H1 (cell line): ENCODE data around the gene CDH12. TPM values are rescaled to one million over a fixed set of nuclear protein-coding genes. Genes with fewer than 3 reads are reported as not detected.

Experiments
- POU5F1 ChIP-seq: IDR thresholded peaks from 2 replicates; pipeline ENCODE4 v1.6.1; 2011; ENCODE audit warnings: low read depth, mild to moderate bottlenecking, low read length, moderate library complexity
- RAD21 ChIP-seq, 2 experiments: IDR thresholded peaks in 1 of 2; conservative IDR thresholded peaks in 1 of 2; 2 replicates each; pipeline ENCODE4 v1.6.1; 2011; ENCODE audit warnings: low read depth in 2 of 2, low read length in 2 of 2, improper control_type of control experiment in 1 of 2, inconsistent platforms in 1 of 2, mild to moderate bottlenecking in 1 of 2, moderate library complexity in 1 of 2
- RNF2 ChIP-seq: fragments of 200-900, 300-1000 bp; sonication (generic); IDR thresholded peaks from 2 replicates; pipeline ENCODE4 v1.7.1; 2016; ENCODE audit warnings: borderline replicate concordance, low read depth, mild to moderate bottlenecking, antibody characterized with exemption, low read length; ENCODE audit not compliant: poor library complexity, severe bottlenecking; ENCODE audit errors: missing control alignments
- TAF7 ChIP-seq: optimal IDR thresholded peaks from 2 replicates; pipeline ENCODE3; 2011; ENCODE audit warnings: low read depth, mild to moderate bottlenecking, inconsistent platforms, low read length, moderate library complexity, borderline replicate concordance
- polyA plus RNA-seq, 7 experiments: library from polyadenylated mRNA; depleted of rRNA in 3 of 7; stranded (reverse) in 5 of 7; unstranded in 2 of 7; fragments of >200 nt in 5 of 7; fragments of 200-250 nt in 2 of 7; gene quantifications; 1 replicate in 5 of 7; 2 replicates in 1 of 7; 4 replicates in 1 of 7; pipeline versions ENCODE4 v1.2.1 to v1.2.3, GENCODE V29; 2011 to 2013; ENCODE audit warnings: missing spikeins in 2 of 7, mixed read lengths in 2 of 7
- total RNA-seq: library from RNA; stranded (reverse); fragmentation: NEBNext Ultra II Directional; extraction: Animal tissue kit (Norgen Biotek cat#: 25700); gene quantifications from 2 replicates; pipeline ENCODE4 v1.2.1, GENCODE V29; 2021

Gene CDH12
- total and polyA plus RNA-seq, 2 of the 8 experiments (the other 6 are each of a cell fraction or from before 2014, with no cell fraction given) = 0.03 TPM; not detected in 1

DNA sequence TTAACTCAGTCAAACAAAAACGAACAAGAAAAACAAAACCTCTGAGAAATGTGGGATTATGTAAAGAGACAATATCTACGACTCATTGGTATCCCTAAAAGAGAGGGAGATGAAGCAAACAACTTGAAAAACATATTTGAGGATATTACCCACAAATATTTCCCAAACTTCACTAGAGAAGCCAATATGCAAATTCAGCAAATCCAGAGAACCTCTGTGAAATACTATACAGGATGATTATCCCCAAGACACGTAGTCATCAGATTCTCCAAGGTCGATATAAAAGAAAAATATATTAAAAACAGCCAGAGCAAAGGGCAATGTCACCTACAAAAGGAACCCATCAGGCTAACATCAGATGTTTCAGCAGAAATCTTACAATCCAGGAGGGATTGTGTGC is 226.1 kb downstream of the CDH12 start (continued):
- TF ChIP-seq RNF2 (no peak), POU5F1 (no peak), RAD21 (IDR thresholded peaks at IDR 0.05 in 1 of 2, conservative IDR thresholded peaks at IDR 0.05 in 1 of 2; ENCODE audit: low read depth in 2 of 2, low read length in 2 of 2) (no peak), TAF7 (no peak)
